Natural killer cell (primary cell): Measurements from ENCODE around the gene HSPA9. TPM values are rescaled to one million over a fixed set of nuclear protein-coding genes. Genes with fewer than 3 reads are reported as not detected.

Experiments
- ATAC-seq, 3 donors: fragments of 150-1000 bp in 2 of 3; fragments of 200-7000 bp in 1 of 3; cut with Tn5 transposase; 1 replicate in 1 of 3; 2 replicates in 2 of 3; pipeline ENCODE4 v1.10.0; 2021; ENCODE audit warnings: mild to moderate bottlenecking in 2 of 3, moderate library complexity in 2 of 3
- DNase-seq, 2 donors: peaks; one replicate each; pipeline versions ENCODE4 v3.0.0 to v3.0.0-alpha.2; 2013 to 2021; ENCODE audit warnings: mixed read lengths in 1 of 2
- H3K27ac ChIP-seq: one replicate; pipeline ENCODE4 v1.5.1; 2013; ENCODE audit warnings: mild to moderate bottlenecking, low read length
- H3K27me3 ChIP-seq: one replicate; pipeline ENCODE4 v1.6.1; 2013; ENCODE audit warnings: low read length; ENCODE audit not compliant: control insufficient read depth, insufficient read depth
- H3K36me3 ChIP-seq: one replicate; pipeline ENCODE4 v1.6.1; 2013; ENCODE audit warnings: low read length; ENCODE audit not compliant: control insufficient read depth, insufficient read depth
- H3K4me1 ChIP-seq: one replicate; pipeline ENCODE4 v1.6.1; 2013; ENCODE audit warnings: low read length; ENCODE audit not compliant: control insufficient read depth, insufficient read depth
- H3K4me3 ChIP-seq: one replicate; pipeline ENCODE4 v1.5.1; 2013; ENCODE audit warnings: low read length
- H3K9me3 ChIP-seq: one replicate; pipeline ENCODE4 v1.6.1; 2013; ENCODE audit warnings: low read length; ENCODE audit not compliant: control insufficient read depth, insufficient read depth
- H3K27ac Mint-ChIP-seq, 2 donors: one replicate each; pipeline ENCODE4 v1.8.0; 2022; ENCODE audit warnings: mild to moderate bottlenecking in 2 of 2, mixed read lengths in 2 of 2, moderate library complexity in 1 of 2
- H3K27me3 Mint-ChIP-seq, 2 donors: one replicate each; pipeline ENCODE4 v1.8.0; 2022; ENCODE audit warnings: low read depth in 2 of 2, mixed read lengths in 2 of 2
- H3K36me3 Mint-ChIP-seq: one replicate; pipeline ENCODE4 v1.8.0; 2022; ENCODE audit warnings: mixed read lengths
- H3K4me1 Mint-ChIP-seq, 2 donors: one replicate each; pipeline ENCODE4 v1.8.0; 2022; ENCODE audit warnings: mixed read lengths in 2 of 2
- H3K4me3 Mint-ChIP-seq: one replicate; pipeline ENCODE4 v1.8.0; 2022; ENCODE audit warnings: mild to moderate bottlenecking, moderate library complexity, mixed read lengths
- H3K9me3 Mint-ChIP-seq, 2 donors: one replicate each; pipeline ENCODE4 v1.8.0; 2022; ENCODE audit warnings: mixed read lengths in 2 of 2
- WGBS: methylation state at CpG from one replicate; pipeline ENCODE4 v1.1.7; 2013; ENCODE audit warnings: missing lambda C conversion rate; ENCODE audit not compliant: insufficient coverage; 5-methylcytosine and 5-hydroxymethylcytosine counted together
- intact Hi-C: fragments of 100-400 bp; cut with micrococcal nuclease; formaldehyde crosslinking; loops from one replicate; pipeline ENCODE4 v1.14.2; 2022
- total RNA-seq, 4 donors: library from RNA; stranded (reverse); fragments of 120-200 nt in 1 of 4; gene quantifications; one replicate each; pipeline versions ENCODE4 v1.2.3 to v1.2.4, GENCODE V29; 2013 to 2022
- TF ChIP-seq, protein P1 (sequence below): fragments of 200-600 bp; IDR thresholded peaks from one replicate; pipeline ENCODE4 v1.8.0; 2022; ENCODE audit warnings: antibody characterized with exemption

The HSPA9 gene
- total RNA-seq, 3 donors from 2014 or later (not counting 1 experiment from before 2014, with no cell fraction given), result 272 to 308 (median 308) TPM

DNA sequence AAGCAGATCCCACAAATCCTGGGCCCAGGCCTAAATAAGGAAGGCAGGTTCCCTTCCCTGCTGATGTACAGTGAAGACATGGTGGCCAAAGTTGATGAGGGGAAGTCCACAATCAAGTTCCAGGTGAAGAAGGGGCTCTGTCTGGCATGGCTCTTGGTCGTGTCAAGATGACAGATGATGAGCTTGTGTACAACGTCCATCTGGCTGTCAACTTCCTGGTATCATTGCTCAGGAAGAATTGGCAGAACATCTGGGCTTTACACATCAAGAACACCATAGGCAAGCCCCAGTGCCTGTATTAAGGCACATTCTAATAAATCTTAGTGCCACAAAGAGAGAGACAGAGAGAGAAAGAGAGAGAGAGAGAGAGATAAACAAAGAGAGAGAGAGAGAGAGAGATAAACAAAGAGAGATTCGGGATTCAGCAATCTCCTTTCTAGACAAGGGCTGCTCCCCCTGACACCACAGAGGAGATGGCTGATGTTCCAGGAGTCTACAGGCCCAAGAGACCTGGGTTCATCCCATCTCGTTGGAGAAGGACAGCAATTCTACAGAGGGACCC, 45.5 kb upstream of the HSPA9 start:
- TF ChIP-seq, protein P1, sequence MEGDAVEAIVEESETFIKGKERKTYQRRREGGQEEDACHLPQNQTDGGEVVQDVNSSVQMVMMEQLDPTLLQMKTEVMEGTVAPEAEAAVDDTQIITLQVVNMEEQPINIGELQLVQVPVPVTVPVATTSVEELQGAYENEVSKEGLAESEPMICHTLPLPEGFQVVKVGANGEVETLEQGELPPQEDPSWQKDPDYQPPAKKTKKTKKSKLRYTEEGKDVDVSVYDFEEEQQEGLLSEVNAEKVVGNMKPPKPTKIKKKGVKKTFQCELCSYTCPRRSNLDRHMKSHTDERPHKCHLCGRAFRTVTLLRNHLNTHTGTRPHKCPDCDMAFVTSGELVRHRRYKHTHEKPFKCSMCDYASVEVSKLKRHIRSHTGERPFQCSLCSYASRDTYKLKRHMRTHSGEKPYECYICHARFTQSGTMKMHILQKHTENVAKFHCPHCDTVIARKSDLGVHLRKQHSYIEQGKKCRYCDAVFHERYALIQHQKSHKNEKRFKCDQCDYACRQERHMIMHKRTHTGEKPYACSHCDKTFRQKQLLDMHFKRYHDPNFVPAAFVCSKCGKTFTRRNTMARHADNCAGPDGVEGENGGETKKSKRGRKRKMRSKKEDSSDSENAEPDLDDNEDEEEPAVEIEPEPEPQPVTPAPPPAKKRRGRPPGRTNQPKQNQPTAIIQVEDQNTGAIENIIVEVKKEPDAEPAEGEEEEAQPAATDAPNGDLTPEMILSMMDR, result no peak
- intact Hi-C loops, result no loop called here
- no peak overlapping the region for H3K27ac Mint-ChIP-seq

DNA sequence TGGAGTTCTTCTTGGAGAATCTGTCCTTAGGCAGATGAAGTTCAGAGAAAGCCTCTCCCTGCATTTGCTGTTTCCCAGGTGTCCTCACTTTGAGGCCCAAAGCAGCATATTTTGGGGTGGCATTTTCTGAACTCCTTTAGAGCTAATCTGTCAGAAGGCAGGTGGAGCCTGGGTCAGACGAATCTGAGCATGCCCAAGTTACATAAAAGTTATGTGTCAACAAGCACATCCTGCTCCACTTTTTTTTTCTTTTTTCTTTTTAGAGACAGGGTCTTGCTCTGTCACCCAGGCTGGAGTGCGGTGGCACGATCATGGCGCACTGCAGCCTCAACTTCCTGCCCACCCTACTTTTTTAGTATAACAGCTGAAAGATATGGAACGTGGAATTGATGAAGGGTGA, 41.3 kb upstream of the HSPA9 start:
- no peaks in the 10 kb centered on the region for H3K9me3 Mint-ChIP-seq
- TF ChIP-seq, protein P1, result no peak
- 48% methylated on average over 2 of the region's 5 CpGs for WGBS
- Histone ChIP-seq H3K27ac (no peak overlapping the region), H3K36me3 (no peaks in the 10 kb centered on the region), H3K4me1 (peaks cover under 1% of the 10 kb centered on the region), H3K4me3 (no peak overlapping the region), H3K9me3 (no peaks in the 10 kb centered on the region), H3K27me3 (peaks cover 5% of the 10 kb centered on the region)
- intact Hi-C loops, result no loop called here
- no peak for ATAC-seq
- H3K27me3 Mint-ChIP-seq, result peaks cover 21 to 57% of the 10 kb centered on the region in 2 donors
- no peaks in the 10 kb centered on the region for H3K36me3 Mint-ChIP-seq
- H3K4me3 Mint-ChIP-seq, result no peak overlapping the region
- peaks cover 4% of the 10 kb centered on the region in 2 donors for H3K4me1 Mint-ChIP-seq
- no peak overlapping the region for H3K27ac Mint-ChIP-seq
- no peak for DNase-seq

More for the DNA sequence above, 45.5 kb upstream of the HSPA9 start:
- DNase-seq, result no peak
- H3K4me3 Mint-ChIP-seq, result no peak overlapping the region
- no peak overlapping the region for H3K27ac ChIP-seq
- no peaks in the 10 kb centered on the region for H3K36me3 ChIP-seq
- no peaks in the 10 kb centered on the region for H3K9me3 Mint-ChIP-seq
- ATAC-seq, result no peak
- H3K36me3 Mint-ChIP-seq, result no peaks in the 10 kb centered on the region
- H3K9me3 ChIP-seq, result no peaks in the 10 kb centered on the region
- no peaks in the 10 kb centered on the region for H3K4me1 Mint-ChIP-seq
- H3K27me3 Mint-ChIP-seq, result peaks cover 22 to 37% of the 10 kb centered on the region in 2 donors
- H3K4me3 ChIP-seq, result no peak overlapping the region
- peaks cover 4% of the 10 kb centered on the region for H3K27me3 ChIP-seq
- no peaks in the 10 kb centered on the region for H3K4me1 ChIP-seq
- WGBS, result 65% methylated on average over 4 of the region's 4 CpGs

DNA sequence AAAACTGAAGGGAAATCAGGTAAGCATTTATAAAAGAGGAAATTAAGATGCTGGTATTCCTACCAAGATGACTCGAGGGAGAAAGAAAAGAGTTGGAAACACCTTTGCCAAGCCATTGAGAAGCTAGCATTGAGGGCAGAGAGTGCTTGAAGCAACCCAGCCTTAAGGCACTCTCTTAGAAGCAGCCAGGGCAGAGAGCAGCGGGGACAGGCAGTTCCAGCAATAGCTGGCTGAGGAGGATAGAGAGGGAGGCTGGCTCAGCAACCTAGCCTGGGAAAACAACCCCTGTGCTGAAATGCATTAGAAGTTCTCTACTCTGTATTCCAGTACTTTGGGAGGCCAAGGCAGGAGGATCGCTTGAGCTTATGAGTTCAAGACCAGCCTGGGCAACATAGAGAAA, 40.3 kb upstream of the HSPA9 start:
- peaks cover 9% of the 10 kb centered on the region for H3K27me3 ChIP-seq
- no peaks in the 10 kb centered on the region for H3K9me3 ChIP-seq
- DNase-seq (no peak), ATAC-seq (no peak)
- WGBS, result 82% methylated on average over 2 of the region's 3 CpGs
- no peak overlapping the region for H3K4me3 ChIP-seq
- TF ChIP-seq, protein P1, result no peak
- intact Hi-C loops, result no loop called here
- Mint-ChIP-seq H3K4me1 (peaks cover 11 to 14% of the 10 kb centered on the region in 2 donors), H3K27ac (no peak overlapping the region), H3K9me3 (no peaks in the 10 kb centered on the region), H3K4me3 (no peak overlapping the region), H3K36me3 (no peaks in the 10 kb centered on the region), H3K27me3 (peaks cover 26 to 52% of the 10 kb centered on the region in 2 donors)
- no peaks in the 10 kb centered on the region for H3K36me3 ChIP-seq
- no peak overlapping the region for H3K27ac ChIP-seq
- peaks cover 11% of the 10 kb centered on the region for H3K4me1 ChIP-seq

DNA sequence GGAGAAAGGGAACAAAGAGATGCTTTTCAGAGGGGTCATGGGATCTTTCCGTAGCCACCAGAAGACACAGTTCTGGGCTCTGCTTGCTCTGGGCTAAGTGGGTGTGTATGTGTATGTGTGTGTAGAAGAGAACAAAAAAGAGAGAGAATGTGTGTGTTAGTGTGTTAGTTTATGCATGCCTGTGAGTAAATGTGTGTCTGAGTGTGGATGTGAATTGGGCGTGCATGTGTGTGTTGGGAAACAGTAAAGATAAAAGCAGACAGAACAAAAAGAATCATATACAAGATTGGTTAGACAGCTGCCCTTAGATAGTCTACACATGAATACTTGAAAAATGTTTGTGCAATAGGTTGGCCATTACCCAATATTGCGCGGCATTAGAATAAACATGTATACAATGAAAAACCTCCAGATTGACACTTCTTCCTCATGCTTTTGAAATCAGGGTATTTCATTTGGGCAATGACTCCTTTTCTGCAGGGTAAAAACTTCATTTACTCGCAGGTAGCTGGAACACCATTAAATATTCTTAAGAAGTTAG, 36.5 kb upstream of the HSPA9 start:
- H3K9me3 ChIP-seq, result no peaks in the 10 kb centered on the region
- intact Hi-C loops, result no loop called here
- TF ChIP-seq, protein P1, result no peak
- Mint-ChIP-seq H3K36me3 (no peaks in the 10 kb centered on the region), H3K27ac (no peak overlapping the region), H3K9me3 (no peaks in the 10 kb centered on the region), H3K4me1 (peaks cover 11 to 15% of the 10 kb centered on the region in 2 donors), H3K27me3 (peaks cover 29 to 49% of the 10 kb centered on the region in 2 donors), H3K4me3 (peak overlapping the region; percentile 8)
- ATAC-seq (no peak), DNase-seq (no peak)
- 62% methylated on average over 3 of the region's 5 CpGs for WGBS
- H3K4me1 ChIP-seq, result peaks cover 12% of the 10 kb centered on the region
- no peak overlapping the region for H3K4me3 ChIP-seq
- no peak overlapping the region for H3K27ac ChIP-seq
- no peaks in the 10 kb centered on the region for H3K36me3 ChIP-seq
- H3K27me3 ChIP-seq, result peaks cover 7% of the 10 kb centered on the region
